A549 (cell line): Measurements from ENCODE around the gene CEBPA. TPM values are rescaled to one million over a fixed set of nuclear protein-coding genes. Genes with fewer than 3 reads are reported as not detected.
A peak's percentile ranks its signal among the peaks of the same experiment; 100 is the strongest.

ENCODE experiments used
- ATAC-seq, 2 experiments: fragments of 200-7000 bp in 1 of 2; fragments of >200 bp in 1 of 2; cut with Nextera tagmentation in 1 of 2; cut with Tn5 transposase in 1 of 2; 3 replicates each; pipeline versions ENCODE4 v1.8.0 to v1.9.1; 2018 to 2020; ENCODE audit warnings: mild to moderate bottlenecking in 1 of 2, moderate library complexity in 1 of 2
- CTCF ChIA-PET: fragments of 300-600 bp; sonication (Branson Sonifier 250); formaldehyde crosslinking; extraction: SDS; loops from one replicate; lab custom pipeline; 2021; ENCODE audit warnings: antibody characterized with exemption, inconsistent platforms; lab: Yijun Ruan, JAX
- POLR2A ChIA-PET: fragments of 350-600 bp; formaldehyde crosslinking; extraction: SDS; loops from one replicate; lab custom pipeline; 2021; ENCODE audit warnings: antibody characterized with exemption, inconsistent platforms; lab: Yijun Ruan, JAX
- DNase-seq, 2 experiments: peaks; one replicate each; pipeline versions ENCODE4 v3.0.0 to v3.0.0-alpha.2; 2011 to 2016; ENCODE audit warnings: low read depth in 1 of 2, low spot score in 1 of 2
- FAIRE-seq: peaks from 2 replicates; lab custom pipeline; 2011; peaks lifted over from hg19 to GRCh38; lab: Jason Lieb, UNC
- H3K27ac ChIP-seq, 2 experiments: fragments of >200 bp; sonication (Bioruptor Twin); formaldehyde crosslinking; 3 replicates each; pipeline ENCODE4 v1.5.1; 2016 to 2017
- H3K4me1 ChIP-seq: fragments of >200 bp; sonication (Bioruptor Twin); formaldehyde crosslinking; 3 replicates; pipeline ENCODE4 v1.6.1; 2016
- H3K4me2 ChIP-seq: fragments of >200 bp; sonication (Bioruptor Twin); formaldehyde crosslinking; 3 replicates; pipeline ENCODE4 v1.6.1; 2016
- H3K4me3 ChIP-seq: fragments of >200 bp; sonication (Bioruptor Twin); formaldehyde crosslinking; 3 replicates; pipeline ENCODE4 v1.5.1; 2016
- H3K9me3 ChIP-seq: fragments of >200 bp; sonication (Bioruptor Twin); formaldehyde crosslinking; 3 replicates; pipeline ENCODE4 v1.6.1; 2016
- BHLHE40 ChIP-seq: IDR thresholded peaks from 2 replicates; pipeline ENCODE4 v1.6.1; 2012; ENCODE audit warnings: low read depth, low read length, inconsistent platforms
- CBX2 ChIP-seq: fragments of 200-600 bp; sonication (generic); IDR thresholded peaks from 2 replicates; pipeline ENCODE4 v1.6.1; 2016; ENCODE audit warnings: low read depth, mild to moderate bottlenecking, borderline replicate concordance
- CHD2 ChIP-seq: fragments of 150-350 bp; IDR thresholded peaks from 2 replicates; pipeline ENCODE4 v1.6.1; 2014; ENCODE audit warnings: low read length; ENCODE audit not compliant: partially characterized antibody
- CHD4 ChIP-seq: fragments of 200-600 bp; sonication (generic); IDR thresholded peaks from 2 replicates; pipeline ENCODE4 v1.6.1; 2016; ENCODE audit warnings: antibody characterized with exemption, mild to moderate bottlenecking, borderline replicate concordance
- EP300 ChIP-seq, 2 experiments: fragments of >200 bp; sonication (Bioruptor Twin); formaldehyde crosslinking; IDR thresholded peaks; 2 replicates in 1 of 2; 3 replicates in 1 of 2; pipeline ENCODE4 v1.6.1; 2016 to 2017
- ESRRA ChIP-seq: fragments of 150-350 bp; IDR thresholded peaks from 2 replicates; pipeline ENCODE4 v1.6.1; 2014; ENCODE audit warnings: mild to moderate bottlenecking, low read length, borderline replicate concordance
- FOSL2 ChIP-seq, 2 experiments: fragments of 450-650 bp in 1 of 2; fragments of >200 bp in 1 of 2; sonication (Bioruptor Twin) in 1 of 2; formaldehyde crosslinking; IDR thresholded peaks; 2 replicates each; pipeline versions ENCODE4 v1.5.0 to v1.6.1; 2016 to 2020; ENCODE audit warnings: mild to moderate bottlenecking in 1 of 2, moderate library complexity in 1 of 2
- GATA3 ChIP-seq: IDR thresholded peaks from 2 replicates; pipeline ENCODE4 v1.6.1; 2012; ENCODE audit warnings: borderline replicate concordance
- HDAC2 ChIP-seq: fragments of 200-600 bp; sonication (generic); IDR thresholded peaks from 2 replicates; pipeline ENCODE4 v1.6.1; 2016
- HOXB5 ChIP-seq: fragments of 250-450 bp; sonication (Bioruptor Pico); IDR thresholded peaks from 2 replicates; pipeline ENCODE4 v1.5.0; 2020; ENCODE audit warnings: mild to moderate bottlenecking, moderate library complexity
- JUNB ChIP-seq: fragments of >200 bp; sonication (Bioruptor Twin); formaldehyde crosslinking; IDR thresholded peaks from 2 replicates; pipeline ENCODE4 v1.6.1; 2016
- MAZ ChIP-seq: fragments of 150-350 bp; IDR thresholded peaks from 2 replicates; pipeline ENCODE4 v1.6.1; 2014; ENCODE audit warnings: antibody characterized with exemption, low read depth, low read length, borderline replicate concordance
- NFE2L2 ChIP-seq: fragments of 150-350 bp; conservative IDR thresholded peaks from 2 replicates; pipeline ENCODE4 v1.6.1; 2014; ENCODE audit warnings: low read length
- NPAS2 ChIP-seq: fragments of 250-450 bp; sonication (Bioruptor Pico); IDR thresholded peaks from 2 replicates; pipeline ENCODE4 v1.8.0; 2022; ENCODE audit warnings: mild to moderate bottlenecking, moderate library complexity, borderline replicate concordance
- PHF8 ChIP-seq: fragments of 200-600 bp; sonication (generic); IDR thresholded peaks from 2 replicates; pipeline ENCODE4 v1.6.1; 2016; ENCODE audit warnings: low read depth, mild to moderate bottlenecking, antibody characterized with exemption, moderate library complexity, borderline replicate concordance
- RFX5 ChIP-seq: fragments of 450-650 bp; IDR thresholded peaks from 2 replicates; pipeline ENCODE4 v1.7.1; 2014; ENCODE audit warnings: antibody characterized with exemption, mild to moderate bottlenecking, moderate library complexity
- TFCP2L1 ChIP-seq: fragments of 250-450 bp; sonication (Bioruptor Pico); IDR thresholded peaks from 2 replicates; pipeline ENCODE4 v1.5.0; 2021; ENCODE audit warnings: mild to moderate bottlenecking
- ZC3H11A ChIP-seq: fragments of 450-650 bp; IDR thresholded peaks from 2 replicates; pipeline ENCODE4 v1.6.1; 2014; ENCODE audit warnings: antibody characterized with exemption, mild to moderate bottlenecking
- ZSCAN20 ChIP-seq: fragments of 250-450 bp; sonication (Bioruptor Pico); IDR thresholded peaks from 2 replicates; pipeline ENCODE4 v1.8.0; 2022; ENCODE audit warnings: mild to moderate bottlenecking, moderate library complexity
- WGBS: methylation state at CpG from one replicate; pipeline ENCODE4 v1.1.6; 2017; ENCODE audit errors: missing lambda C conversion rate; 5-methylcytosine and 5-hydroxymethylcytosine counted together
- polyA plus RNA-seq, 4 experiments: library from polyadenylated mRNA; depleted of rRNA in 3 of 4; stranded (reverse); fragments of >200 nt; fragmentation: RNase III in 1 of 4; extraction: RNeasy Plus Mini Kit Qiagen cat#74134 plus additional on column Dnase treatment in 1 of 4; gene quantifications; 2 replicates in 3 of 4; 3 replicates in 1 of 4; pipeline ENCODE4 v1.2.3, GENCODE V29; 2011 to 2017
- TF ChIP-seq, protein P1 (sequence below): fragments of 450-650 bp; IDR thresholded peaks from 2 replicates; pipeline ENCODE4 v1.6.1; 2014; ENCODE audit warnings: antibody characterized with exemption
- TF ChIP-seq, protein P2 (sequence below): IDR thresholded peaks from 2 replicates; pipeline ENCODE4 v1.6.1; 2012
- TF ChIP-seq, protein P3 (sequence below): fragments of 250-450 bp; sonication (Bioruptor Pico); IDR thresholded peaks from 2 replicates; pipeline ENCODE4 v1.5.0; 2021; ENCODE audit warnings: mild to moderate bottlenecking, moderate library complexity, borderline replicate concordance
- TF ChIP-seq, protein P4 (sequence below): fragments of >200 bp; sonication (Bioruptor Twin); formaldehyde crosslinking; IDR thresholded peaks from 2 replicates; pipeline ENCODE4 v1.6.1; 2016

The CEBPA gene
- polyA plus RNA-seq, 2 of the 4 experiments (the other 2 are of a cell fraction), result 3.5 to 6.6 TPM

DNA sequence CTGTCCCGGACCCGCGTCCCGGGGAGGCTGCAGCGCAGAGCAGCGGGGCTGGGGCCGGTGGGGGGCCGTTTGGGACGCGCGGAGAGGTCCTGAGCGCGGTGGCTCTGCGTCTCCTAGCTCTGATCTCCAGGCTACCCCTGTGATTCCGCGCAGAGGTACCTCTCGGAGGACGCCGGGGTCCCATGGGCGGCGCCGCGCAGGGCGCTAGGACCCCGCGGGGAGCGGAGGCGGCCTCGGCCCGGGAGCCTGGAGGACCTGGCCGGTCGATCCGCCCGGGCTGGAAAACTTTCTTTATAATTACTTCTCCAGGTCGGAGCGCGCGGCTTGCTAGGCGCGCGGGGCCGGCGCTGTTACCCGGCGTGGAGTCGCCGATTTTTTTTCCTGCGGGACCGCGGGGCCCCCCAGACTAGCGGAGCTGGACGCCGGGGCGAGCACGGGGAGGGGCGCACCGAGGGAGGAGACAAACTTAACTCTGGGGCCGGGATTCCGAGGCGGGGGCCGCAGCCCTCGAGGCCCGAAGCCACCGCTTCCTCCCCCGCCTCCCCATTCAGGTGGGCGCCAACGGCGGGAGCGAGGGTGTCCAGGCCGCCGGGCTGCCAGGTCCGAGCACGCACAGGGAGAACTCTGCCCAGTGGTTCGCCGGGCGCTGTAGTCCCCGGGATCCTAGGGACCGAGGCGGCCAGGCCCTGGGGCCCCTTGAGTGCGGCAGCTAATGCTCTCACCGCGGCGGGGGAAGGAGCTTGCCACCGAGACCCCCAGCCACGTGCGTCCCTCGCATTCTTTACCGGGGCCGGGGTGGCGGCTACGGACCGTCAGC, 848 bp upstream of the CEBPA start:
- Histone ChIP-seq H3K4me1 (peaks cover 11% of the 10 kb centered on the region), H3K27ac (peak overlapping the region; percentile 86 to 93), H3K4me3 (peak overlapping the region; percentile 63), H3K4me2 (peak overlapping the region; percentile 95), H3K9me3 (no peaks in the 10 kb centered on the region)
- CTCF ChIA-PET, result interaction anchor here (0.6 to 36.6 kb wide), 57 partner anchors 11 to 475 kb away, joined by 3 to 603 read pairs (median 8); partner anchors contain the start of gene CEBPG
- ATAC-seq (peak; percentile 62 to 79), FAIRE-seq (no peak), DNase-seq (peak; percentile 66 to 73)
- WGBS, result 38% methylated on average over 62 of the region's 92 CpGs
- TF ChIP-seq EP300 (IDR thresholded peaks at IDR 0.05) (no peak), GATA3 (no peak), RFX5 (no peak), BHLHE40 (no peak), TFCP2L1 (CRISPR knock-in tag) (0 out of 2 replicates have a peak, but pooled peaks have one; percentile 10), CBX2 (no peak), HDAC2 (peak; percentile 87), PHF8 (peak; percentile 66), CHD4 (peak; percentile 59; the same call in 1 of the 2 replicates), ZC3H11A (no peak)
- TF ChIP-seq, protein P1, sequence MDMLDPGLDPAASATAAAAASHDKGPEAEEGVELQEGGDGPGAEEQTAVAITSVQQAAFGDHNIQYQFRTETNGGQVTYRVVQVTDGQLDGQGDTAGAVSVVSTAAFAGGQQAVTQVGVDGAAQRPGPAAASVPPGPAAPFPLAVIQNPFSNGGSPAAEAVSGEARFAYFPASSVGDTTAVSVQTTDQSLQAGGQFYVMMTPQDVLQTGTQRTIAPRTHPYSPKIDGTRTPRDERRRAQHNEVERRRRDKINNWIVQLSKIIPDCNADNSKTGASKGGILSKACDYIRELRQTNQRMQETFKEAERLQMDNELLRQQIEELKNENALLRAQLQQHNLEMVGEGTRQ, result no peak
- TF ChIP-seq, protein P2, sequence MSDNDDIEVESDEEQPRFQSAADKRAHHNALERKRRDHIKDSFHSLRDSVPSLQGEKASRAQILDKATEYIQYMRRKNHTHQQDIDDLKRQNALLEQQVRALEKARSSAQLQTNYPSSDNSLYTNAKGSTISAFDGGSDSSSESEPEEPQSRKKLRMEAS, result no peak; the same call in 1 of the 2 replicates
- TF ChIP-seq, all 56 proteins: peak for 4
- POLR2A ChIA-PET, result interaction anchor here (0.5 to 6.1 kb wide), 52 partner anchors 8 to 1056 kb away, joined by 3 to 160 read pairs (median 6); partner anchors contain the start of gene CEBPG

DNA sequence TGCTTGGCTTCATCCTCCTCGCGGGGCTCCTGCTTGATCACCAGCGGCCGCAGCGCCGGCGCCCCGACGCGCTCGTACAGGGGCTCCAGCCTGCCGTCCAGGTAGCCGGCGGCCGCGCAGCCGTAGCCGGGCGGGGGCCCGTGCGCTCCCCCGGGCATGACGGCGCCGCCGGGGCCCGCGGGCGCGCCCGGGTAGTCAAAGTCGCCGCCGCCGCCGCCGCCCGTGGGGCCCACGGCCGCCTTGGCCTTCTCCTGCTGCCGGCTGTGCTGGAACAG, 497 bp downstream of the CEBPA start:
- FAIRE-seq (no peak), DNase-seq (no peak)
- WGBS, result 0% methylated on average over 14 of the region's 41 CpGs
- CTCF ChIA-PET, result interaction anchor here (0.7 to 36.6 kb wide), 51 partner anchors 10 to 795 kb away, joined by 3 to 603 read pairs (median 11); partner anchors contain the start of gene CEBPG
- no peaks in the 10 kb centered on the region for H3K9me3 ChIP-seq
- TF ChIP-seq, protein P3, sequence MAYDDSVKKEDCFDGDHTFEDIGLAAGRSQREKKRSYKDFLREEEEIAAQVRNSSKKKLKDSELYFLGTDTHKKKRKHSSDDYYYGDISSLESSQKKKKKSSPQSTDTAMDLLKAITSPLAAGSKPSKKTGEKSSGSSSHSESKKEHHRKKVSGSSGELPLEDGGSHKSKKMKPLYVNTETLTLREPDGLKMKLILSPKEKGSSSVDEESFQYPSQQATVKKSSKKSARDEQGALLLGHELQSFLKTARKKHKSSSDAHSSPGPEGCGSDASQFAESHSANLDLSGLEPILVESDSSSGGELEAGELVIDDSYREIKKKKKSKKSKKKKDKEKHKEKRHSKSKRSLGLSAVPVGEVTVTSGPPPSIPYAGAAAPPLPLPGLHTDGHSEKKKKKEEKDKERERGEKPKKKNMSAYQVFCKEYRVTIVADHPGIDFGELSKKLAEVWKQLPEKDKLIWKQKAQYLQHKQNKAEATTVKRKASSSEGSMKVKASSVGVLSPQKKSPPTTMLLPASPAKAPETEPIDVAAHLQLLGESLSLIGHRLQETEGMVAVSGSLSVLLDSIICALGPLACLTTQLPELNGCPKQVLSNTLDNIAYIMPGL (CRISPR knock-in tag), result no peak
- TF ChIP-seq, all 56 proteins: peak for 0
- peaks cover 11% of the 10 kb centered on the region for H3K4me1 ChIP-seq
- peak overlapping the region; percentile 73 to 93 for H3K27ac ChIP-seq
- POLR2A ChIA-PET, result interaction anchor here (0.6 to 6.1 kb wide), 27 partner anchors 9 to 1376 kb away, joined by 3 to 160 read pairs (median 7); partner anchors contain the start of gene CEBPG
- H3K4me2 ChIP-seq, result peak overlapping the region; percentile 95
- H3K4me3 ChIP-seq, result peak overlapping the region; percentile 63
- ATAC-seq, result peak in 1 of 2 experiments; percentile 6; a peak in 2 of 6 replicates

DNA sequence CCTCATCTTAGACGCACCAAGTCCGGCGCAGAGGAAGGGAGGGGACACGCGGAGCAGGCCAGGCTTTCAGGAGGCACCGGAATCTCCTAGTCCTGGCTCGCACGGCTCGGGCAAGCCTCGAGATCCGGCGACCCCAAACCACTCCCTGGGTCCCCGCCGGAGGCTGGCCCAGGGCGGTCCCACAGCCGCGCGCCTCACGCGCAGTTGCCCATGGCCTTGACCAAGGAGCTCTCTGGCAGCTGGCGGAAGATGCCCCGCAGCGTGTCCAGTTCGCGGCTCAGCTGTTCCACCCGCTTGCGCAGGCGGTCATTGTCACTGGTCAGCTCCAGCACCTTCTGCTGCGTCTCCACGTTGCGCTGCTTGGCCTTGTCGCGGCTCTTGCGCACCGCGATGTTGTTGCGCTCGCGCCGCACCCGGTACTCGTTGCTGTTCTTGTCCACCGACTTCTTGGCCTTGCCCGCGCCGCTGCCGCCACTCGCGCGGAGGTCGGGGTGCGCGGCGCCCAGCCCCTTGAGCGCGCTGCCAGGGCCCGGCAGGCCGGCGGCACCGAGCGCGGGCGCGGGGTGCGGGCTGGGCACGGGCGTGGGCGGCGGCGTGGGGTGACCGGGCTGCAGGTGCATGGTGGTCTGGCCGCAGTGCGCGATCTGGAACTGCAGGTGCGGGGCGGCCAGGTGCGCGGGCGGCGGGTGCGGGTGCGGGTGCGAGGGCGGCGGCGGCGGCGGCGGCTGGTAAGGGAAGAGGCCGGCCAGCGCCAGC, 1.0 kb downstream of the CEBPA start:
- FAIRE-seq (no peak), ATAC-seq (no peak), DNase-seq (peak in 1 of 2 experiments; percentile 59)
- TF ChIP-seq MAZ, result no peak
- no peak for TF ChIP-seq BHLHE40
- TF ChIP-seq, protein P4, sequence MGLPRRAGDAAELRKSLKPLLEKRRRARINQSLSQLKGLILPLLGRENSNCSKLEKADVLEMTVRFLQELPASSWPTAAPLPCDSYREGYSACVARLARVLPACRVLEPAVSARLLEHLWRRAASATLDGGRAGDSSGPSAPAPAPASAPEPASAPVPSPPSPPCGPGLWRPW, result no peak
- no peak for TF ChIP-seq HOXB5 (CRISPR knock-in tag)
- TF ChIP-seq NFE2L2, result no peak
- TF ChIP-seq CHD2, result no peak
- no peak for TF ChIP-seq FOSL2 (IDR thresholded peaks at IDR 0.05)
- no peak for TF ChIP-seq FOSL2 (CRISPR knock-in tag; IDR thresholded peaks at IDR 0.05)
- no peak for TF ChIP-seq JUNB
- no peak for TF ChIP-seq ESRRA
- no peak for TF ChIP-seq NPAS2 (CRISPR knock-in tag)
- TF ChIP-seq ZSCAN20 (CRISPR knock-in tag), result no peak
- TF ChIP-seq TFCP2L1 (CRISPR knock-in tag), result no peak
- POLR2A ChIA-PET, result interaction anchor here (0.6 to 6.1 kb wide), 11 partner anchors 17 to 1377 kb away, joined by 3 to 160 read pairs (median 5); partner anchors contain the start of gene CEBPG
- Histone ChIP-seq H3K4me3 (peak overlapping the region; percentile 63), H3K9me3 (no peaks in the 10 kb centered on the region), H3K4me1 (peaks cover 11% of the 10 kb centered on the region), H3K4me2 (peak overlapping the region; percentile 95), H3K27ac (peak overlapping the region; percentile 73 to 93)
- CTCF ChIA-PET, result interaction anchor here (0.7 to 36.6 kb wide), 25 partner anchors 10 to 795 kb away, joined by 3 to 603 read pairs (median 17); partner anchors contain the start of gene CEBPG
- WGBS, result 39% methylated on average over 87 of the region's 91 CpGs
